Epithelial cell of esophagus (primary cell): ENCODE measurements around the gene SLC39A1.
A peak's percentile ranks its signal among the peaks of the same experiment; 100 is the strongest.

Experiments
- DNase-seq: peaks from one replicate; pipeline ENCODE4 v3.0.0; 2010; ENCODE audit warnings: low read depth
- H3K4me3 ChIP-seq: 2 replicates; pipeline ENCODE4 v1.5.1; 2011; ENCODE audit warnings: mild to moderate bottlenecking, low read length, control low read depth
- TF ChIP-seq, protein P1 (sequence below): IDR thresholded peaks from 2 replicates; pipeline ENCODE4 v1.5.1; 2011; ENCODE audit warnings: low read depth, mild to moderate bottlenecking, low read length, control low read depth, inconsistent platforms; ENCODE audit not compliant: insufficient read depth; ENCODE audit errors: missing control alignments

Gene SLC39A1

DNA sequence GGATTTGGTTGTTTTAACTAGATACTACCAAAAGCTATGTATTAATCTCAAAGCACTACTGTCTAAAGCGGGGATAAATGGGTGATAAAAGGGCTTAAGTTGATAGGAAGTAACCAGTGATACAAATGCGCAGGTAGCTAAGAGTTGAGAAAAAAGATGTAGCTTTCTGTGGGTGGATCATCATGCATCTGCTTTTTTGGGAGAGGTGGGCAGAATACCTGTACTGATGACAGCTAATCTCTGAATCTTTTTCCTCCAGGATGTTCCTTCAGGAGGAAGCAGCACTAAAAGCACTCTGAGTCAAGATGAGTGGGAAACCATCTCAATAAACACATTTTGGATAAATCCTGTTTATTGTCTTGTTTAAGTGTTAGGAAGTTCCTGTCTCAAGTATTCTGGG is 28.5 kb upstream of the SLC39A1 start:
- no peak for DNase-seq
- TF ChIP-seq, protein P1, sequence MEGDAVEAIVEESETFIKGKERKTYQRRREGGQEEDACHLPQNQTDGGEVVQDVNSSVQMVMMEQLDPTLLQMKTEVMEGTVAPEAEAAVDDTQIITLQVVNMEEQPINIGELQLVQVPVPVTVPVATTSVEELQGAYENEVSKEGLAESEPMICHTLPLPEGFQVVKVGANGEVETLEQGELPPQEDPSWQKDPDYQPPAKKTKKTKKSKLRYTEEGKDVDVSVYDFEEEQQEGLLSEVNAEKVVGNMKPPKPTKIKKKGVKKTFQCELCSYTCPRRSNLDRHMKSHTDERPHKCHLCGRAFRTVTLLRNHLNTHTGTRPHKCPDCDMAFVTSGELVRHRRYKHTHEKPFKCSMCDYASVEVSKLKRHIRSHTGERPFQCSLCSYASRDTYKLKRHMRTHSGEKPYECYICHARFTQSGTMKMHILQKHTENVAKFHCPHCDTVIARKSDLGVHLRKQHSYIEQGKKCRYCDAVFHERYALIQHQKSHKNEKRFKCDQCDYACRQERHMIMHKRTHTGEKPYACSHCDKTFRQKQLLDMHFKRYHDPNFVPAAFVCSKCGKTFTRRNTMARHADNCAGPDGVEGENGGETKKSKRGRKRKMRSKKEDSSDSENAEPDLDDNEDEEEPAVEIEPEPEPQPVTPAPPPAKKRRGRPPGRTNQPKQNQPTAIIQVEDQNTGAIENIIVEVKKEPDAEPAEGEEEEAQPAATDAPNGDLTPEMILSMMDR, result no peak
- H3K4me3 ChIP-seq, result peak overlapping the region; percentile 88

DNA sequence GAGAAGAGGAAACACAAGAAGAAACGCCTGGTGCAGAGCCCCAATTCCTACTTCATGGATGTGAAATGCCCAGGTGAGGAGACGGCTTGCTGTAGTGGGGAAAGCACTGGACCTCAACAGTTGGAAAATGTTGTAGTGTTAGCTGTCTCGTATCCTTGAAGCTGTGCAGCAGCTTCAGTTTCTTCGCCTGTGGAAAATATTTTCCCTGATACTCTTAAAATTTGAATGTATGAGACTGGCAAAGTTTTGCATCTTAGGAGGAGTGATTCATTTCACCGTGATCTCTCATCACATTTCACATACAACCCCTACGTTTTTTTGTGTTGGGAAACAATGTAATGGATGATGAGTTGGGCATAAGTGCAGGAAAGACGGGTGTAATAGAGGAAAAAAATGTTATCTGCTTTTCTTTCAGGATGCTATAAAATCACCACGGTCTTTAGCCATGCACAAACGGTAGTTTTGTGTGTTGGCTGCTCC is 27.9 kb upstream of the SLC39A1 start:
- no peak for DNase-seq
- TF ChIP-seq, protein P1, result no peak
- H3K4me3 ChIP-seq, result peak overlapping the region; percentile 88

DNA sequence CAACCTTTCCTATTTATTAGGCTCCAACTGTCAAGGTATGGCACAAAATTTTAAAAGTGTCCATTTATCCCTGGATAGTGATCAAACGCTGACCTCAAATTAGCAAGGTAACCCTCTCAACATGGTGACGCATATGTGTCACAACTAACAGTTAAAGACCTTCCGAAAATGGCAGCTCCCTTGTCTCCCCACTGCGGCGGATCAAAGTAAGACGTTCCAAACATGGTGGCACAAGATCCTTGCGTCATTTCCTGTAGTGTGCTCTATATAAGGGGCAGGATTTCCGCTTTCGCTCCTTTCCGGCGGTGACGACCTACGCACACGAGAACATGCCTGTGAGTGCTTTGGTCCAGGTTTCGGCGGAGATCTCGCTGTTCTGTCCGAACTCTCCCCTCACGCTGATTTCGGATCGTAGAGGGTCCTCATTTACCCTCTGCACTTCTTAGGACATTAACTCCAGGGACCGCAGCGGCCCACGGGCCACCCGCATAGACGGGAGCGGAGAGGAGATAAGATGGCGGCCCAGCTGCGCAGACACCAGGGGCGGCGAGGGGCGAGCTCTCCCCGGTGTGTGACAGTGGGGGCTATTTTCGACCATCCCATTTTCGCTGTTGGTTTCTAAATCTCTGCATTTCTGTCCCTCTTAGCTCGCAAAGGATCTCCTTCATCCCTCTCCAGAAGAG is 27.3 kb upstream of the SLC39A1 start, which contains the start of gene RPS27:
Gene RPS27, plus strand, starts transcription at position 295 of the 683 bp plus-strand sequence. Its CDS starts 35 bp downstream, at position 330.
- TF ChIP-seq, protein P1, result no peak
- peak; percentile 97 for DNase-seq
- peak within 1 kb of the TSS; percentile 88 for H3K4me3 ChIP-seq

DNA sequence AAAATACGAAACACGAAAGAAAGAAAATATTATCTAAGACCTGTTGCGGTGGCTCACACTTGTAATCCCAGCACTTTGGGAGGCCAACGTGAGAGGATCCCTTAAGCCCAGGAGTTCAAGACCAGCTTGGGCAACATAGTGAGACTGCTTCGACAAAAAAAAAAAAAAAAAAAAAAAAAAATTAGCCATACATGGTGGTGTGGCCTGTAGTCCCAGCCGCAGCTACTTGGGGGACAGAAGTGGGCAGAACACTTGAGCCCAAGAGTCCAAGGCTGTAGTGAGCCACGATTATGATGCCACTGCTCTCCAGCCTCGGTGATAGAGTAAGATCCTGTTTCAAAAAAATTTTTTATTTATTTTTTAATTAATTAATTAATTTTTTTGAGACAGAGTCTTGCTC is 24.3 kb upstream of the SLC39A1 start:
- DNase-seq, result no peak
- TF ChIP-seq, protein P1, result no peak
- H3K4me3 ChIP-seq, result no peak overlapping the region

DNA sequence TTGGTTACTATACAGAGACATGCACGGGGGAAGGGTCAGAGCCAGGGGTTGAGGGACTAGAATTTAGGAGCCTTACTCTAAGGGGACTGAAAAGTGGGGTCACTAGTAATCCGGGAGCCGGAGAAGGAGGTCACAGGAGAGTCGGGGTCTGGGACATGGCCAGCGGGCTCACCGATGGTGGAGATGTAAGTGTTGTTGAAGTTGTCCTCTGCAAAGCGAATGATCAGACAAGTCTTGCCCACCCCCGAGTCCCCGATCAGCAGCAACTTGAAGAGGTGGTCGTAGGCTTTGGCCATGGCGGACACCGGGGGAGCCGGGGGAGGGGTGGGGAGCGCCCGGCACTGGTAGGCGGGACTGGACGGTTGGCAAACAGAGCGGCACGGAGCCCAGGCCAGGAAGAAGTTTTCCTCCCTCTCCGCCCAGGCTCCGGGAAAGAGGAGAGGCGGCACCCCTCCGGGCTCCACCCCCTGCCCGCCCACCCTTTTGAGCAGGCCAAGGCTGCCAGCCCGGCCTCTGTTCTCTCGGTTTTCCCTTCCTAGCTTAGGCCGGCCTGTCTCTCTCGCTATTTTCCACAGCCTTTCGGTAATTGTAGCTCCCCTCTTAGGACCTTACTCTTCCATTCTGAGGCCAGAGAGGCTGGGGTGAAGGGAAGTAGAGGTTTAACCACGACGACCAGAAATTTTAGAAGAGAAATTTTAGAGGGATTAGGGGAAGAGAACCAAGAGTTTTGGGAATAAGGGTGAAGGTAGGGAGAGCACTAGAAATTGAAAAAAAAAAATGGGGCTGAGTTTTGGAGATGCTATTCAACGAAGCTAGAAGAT is 22.8 kb upstream of the SLC39A1 start, which contains the start of gene RAB13:
Gene RAB13, minus strand, starts transcription at position 399 of the 821 bp plus-strand sequence. Its CDS starts 103 bp downstream, at position 296.
- H3K4me3 ChIP-seq, result peak within 1 kb of the TSS; percentile 63
- TF ChIP-seq, protein P1, result no peak
- DNase-seq, result peak; percentile 89

DNA sequence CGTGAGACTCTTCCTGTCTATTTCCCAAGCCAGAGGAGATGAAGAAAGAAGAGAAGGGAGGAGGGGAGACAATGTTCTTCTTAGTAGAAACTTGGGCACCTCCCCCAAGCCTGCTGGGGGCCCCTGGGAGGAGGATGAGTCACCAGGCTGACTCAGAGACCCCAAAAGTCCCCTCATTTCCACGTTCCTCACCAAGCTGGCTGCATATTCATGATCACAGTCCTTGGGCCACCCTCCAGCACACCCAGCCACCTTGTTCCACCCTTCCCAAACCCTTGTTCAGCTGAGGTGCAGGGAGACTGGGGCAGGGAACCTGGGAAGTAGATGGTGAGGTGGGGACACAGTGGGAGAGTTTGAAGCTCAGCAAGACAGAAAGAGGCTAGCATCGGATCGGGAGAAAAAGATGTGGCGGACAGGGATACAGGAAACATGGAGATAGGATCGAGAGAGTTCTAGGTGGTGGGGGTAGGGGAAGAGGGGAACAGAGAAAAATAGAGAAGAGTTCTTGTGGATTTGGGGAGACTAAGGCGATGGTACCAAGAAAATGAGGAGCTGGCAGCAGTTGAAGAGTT is 22.1 kb upstream of the SLC39A1 start:
- peak overlapping the region; percentile 63 for H3K4me3 ChIP-seq
- no peak for DNase-seq
- TF ChIP-seq, protein P1, result no peak
